ENCODE measurements around the gene KRTAP4-12.
"Not testable (repeated sequence)": the region's sequence is repeated elsewhere in the genome, so short reads cannot be mapped to it uniquely, and the experiment has no call there.

Gene KRTAP4-12

DNA sequence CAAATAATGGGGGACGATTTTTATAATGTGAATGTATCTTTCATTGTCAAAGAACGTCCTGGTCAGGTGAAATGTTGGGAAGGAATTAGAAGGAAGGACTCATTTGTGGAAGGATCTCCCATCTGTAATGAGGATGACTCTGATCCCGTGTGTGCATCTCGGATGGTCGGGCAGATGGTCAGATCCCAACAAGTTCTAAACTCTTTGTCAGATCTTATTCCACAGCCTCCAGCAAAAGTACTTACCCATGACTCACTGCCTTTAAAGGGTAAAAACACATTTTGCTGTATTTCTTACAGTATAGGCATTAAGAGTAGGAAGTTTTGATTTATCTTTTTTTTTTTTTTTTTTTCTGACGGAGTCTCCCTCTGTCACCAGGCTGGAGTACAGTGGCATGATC, 25.5 kb downstream of the KRTAP4-12 start:
- in situ Hi-C loops (cut with MboI; ENCODE audit: low pct_unique_long_range_greater_than_20kb, low sequenced_read_pairs, unreplicated experiment) = no loop called here
- TF ChIP-seq CTCF (IDR thresholded peaks at IDR 0.05; ENCODE audit: extremely low read depth, insufficient read depth, missing control alignments) = no peak
- no peak for DNase-seq (ENCODE audit: low spot score)

DNA sequence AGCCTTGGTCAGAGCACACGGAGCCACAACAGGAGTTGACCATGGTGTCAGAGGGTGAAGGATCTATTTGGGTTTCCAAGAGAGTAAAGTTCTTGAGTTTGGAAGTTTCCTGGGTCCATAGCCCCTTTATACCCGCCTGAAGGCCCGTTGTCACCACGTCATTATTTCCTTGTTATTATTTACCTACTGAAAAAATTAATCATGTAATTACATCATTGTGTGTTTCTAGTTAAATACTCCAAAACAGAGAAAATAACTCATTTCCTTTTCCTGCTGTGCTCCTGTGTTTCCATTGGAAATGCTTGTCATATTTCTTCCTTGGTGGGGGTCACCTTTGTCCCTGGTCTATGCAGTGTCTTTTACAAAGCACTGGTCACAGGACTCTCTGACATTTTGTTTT, 25.9 kb downstream of the KRTAP4-12 start, which contains the start of gene KRTAP4-8:
TSS of gene KRTAP4-8 (minus strand) at position 101 of the 400 bp plus-strand sequence. CDS start at position 43, 58 bp downstream.
- DNase-seq (ENCODE audit: low spot score) = no peak
- in situ Hi-C loops (cut with MboI; ENCODE audit: low pct_unique_long_range_greater_than_20kb, low sequenced_read_pairs, unreplicated experiment) = no loop called here
- TF ChIP-seq CTCF (IDR thresholded peaks at IDR 0.05; ENCODE audit: extremely low read depth, insufficient read depth, missing control alignments) = no peak

- in situ Hi-C loops (cut with MboI; ENCODE audit: low pct_unique_long_range_greater_than_20kb, low sequenced_read_pairs, unreplicated experiment) = no loop called here
- no peak for TF ChIP-seq CTCF (IDR thresholded peaks at IDR 0.05; ENCODE audit: extremely low read depth, insufficient read depth, missing control alignments)
- DNase-seq (ENCODE audit: low spot score) = no peak
Observed at GRCh38 chr17:41096055-41096454, 27.9 kb downstream of the KRTAP4-12 start.

DNA sequence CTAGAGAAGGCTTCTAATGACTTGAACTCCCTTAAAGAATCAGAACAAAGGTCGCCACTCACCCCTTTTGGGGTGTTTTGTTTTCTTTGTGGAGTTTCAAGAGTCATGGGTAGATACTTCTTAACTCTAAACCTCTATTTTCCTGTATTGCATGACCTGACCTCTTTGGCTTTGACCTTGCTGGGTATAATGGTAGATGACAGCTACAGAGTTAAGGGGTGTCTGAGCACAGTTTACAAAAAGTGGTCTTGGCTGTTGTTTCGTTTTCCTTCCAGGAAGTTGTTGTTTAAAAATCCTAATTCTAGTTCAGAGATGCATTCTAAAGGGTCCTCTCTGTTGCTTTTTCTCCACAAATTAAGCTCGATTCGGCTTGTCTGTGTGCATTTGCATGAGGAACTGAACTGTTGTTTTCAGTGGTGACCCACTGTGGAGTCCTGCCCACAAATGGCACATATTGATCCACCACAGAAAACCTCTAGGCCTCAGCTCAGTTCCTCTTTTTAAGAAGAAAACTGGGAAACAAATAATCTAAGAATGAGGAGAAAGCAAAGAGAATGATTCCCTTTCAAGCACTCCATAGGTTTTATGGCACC, 35.1 kb downstream of the KRTAP4-12 start:
- in situ Hi-C loops (cut with MboI; ENCODE audit: low pct_unique_long_range_greater_than_20kb, low sequenced_read_pairs, unreplicated experiment); DNase-seq (ENCODE audit: low spot score): not testable (repeated sequence)

- in situ Hi-C loops (cut with MboI; ENCODE audit: low pct_unique_long_range_greater_than_20kb, low sequenced_read_pairs, unreplicated experiment); DNase-seq (ENCODE audit: low spot score): not testable (repeated sequence)
Observed at GRCh38 chr17:41084100-41084856, 39.7 kb downstream of the KRTAP4-12 start, which contains the start of gene KRTAP4-7. TSS of gene KRTAP4-7 (plus strand) at chr17:41084150. CDS start at chr17:41084207, 57 bp downstream.

DNA sequence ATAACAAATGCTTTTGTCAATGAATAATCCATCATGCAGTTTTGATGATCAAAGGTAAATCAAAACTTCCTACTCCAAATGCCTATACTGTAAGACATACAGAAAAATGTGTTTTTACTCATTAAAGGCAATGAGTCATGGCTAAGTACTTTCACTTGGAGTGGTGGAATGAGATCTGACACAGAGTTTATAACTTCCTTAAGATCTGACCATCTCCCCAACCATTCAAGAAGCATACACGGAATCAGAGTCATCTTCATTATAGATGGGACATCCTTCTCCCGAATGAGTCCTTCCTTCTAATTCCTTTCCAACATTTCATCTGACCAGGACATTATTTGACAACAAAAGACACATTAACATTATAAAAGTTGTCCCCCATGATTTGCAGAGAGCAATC, 40.6 kb downstream of the KRTAP4-12 start:
- in situ Hi-C loops (cut with MboI; ENCODE audit: low pct_unique_long_range_greater_than_20kb, low sequenced_read_pairs, unreplicated experiment); DNase-seq (ENCODE audit: low spot score): not testable (repeated sequence)

- in situ Hi-C loops (cut with MboI; ENCODE audit: low pct_unique_long_range_greater_than_20kb, low sequenced_read_pairs, unreplicated experiment) = no loop called here
- TF ChIP-seq CTCF (IDR thresholded peaks at IDR 0.05; ENCODE audit: extremely low read depth, insufficient read depth, missing control alignments) = no peak
- DNase-seq (ENCODE audit: low spot score) = no peak
Observed at GRCh38 chr17:41082626-41083025, 41.4 kb downstream of the KRTAP4-12 start.

DNA sequence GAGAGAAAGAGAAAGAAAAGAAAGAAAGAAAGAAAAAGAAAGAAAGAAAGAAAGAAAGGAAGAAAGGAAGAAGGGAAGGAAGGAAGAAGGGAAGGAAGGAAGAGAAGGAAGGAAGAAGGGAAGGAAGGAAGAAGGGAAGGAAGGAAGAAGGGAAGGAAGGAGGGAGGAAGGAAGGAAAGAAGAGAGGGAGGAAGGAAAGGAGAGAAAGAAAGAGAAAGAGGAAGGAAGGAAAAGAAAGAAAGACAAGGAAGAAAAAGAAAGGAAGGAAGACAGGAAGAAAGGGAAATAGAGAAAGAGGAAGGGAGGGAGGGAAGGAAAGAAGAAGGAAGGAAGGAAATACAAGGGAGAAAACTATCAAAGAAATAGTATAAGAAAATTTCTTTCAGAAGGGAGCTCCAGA, 47.2 kb downstream of the KRTAP4-12 start:
- no peak for TF ChIP-seq CTCF (IDR thresholded peaks at IDR 0.05; ENCODE audit: extremely low read depth, insufficient read depth, missing control alignments)
- in situ Hi-C loops (cut with MboI; ENCODE audit: low pct_unique_long_range_greater_than_20kb, low sequenced_read_pairs, unreplicated experiment) = no loop called here
- DNase-seq (ENCODE audit: low spot score) = no peak

Data from GM13977 (cell line).